Measurements from ENCODE around the gene MPIG6B.

DNA sequence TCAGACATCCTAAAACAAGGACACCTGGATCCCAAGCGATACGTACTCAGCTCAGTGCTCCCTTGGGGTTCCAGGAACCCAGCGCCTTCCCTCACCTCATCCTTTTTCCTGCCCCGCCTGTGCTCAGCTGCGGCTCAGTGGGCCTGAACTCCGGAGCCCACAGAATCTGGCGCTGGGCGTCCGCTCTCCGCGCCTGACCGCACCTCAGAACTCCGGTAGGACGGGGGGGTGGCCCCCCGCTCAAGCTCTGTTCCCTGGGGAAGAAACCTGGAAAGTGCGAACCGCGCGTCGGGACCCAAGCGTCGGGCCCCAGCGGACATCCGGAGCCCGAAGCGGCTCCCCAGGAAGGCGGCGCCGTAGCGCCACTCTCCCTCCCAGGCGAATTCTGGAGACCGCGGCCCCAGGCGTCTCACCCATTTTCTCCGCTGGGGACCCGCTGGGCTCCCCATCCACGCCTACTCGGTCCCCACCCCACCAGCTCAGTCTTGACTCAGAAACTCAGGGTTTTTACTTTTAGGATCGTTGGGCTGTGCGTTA is 42.0 kb upstream of the MPIG6B start:
- no peak for TF ChIP-seq CTCF (IDR thresholded peaks at IDR 0.05)
- no peak for TF ChIP-seq POLR2AphosphoS5 (IDR thresholded peaks at IDR 0.05)

All from breast epithelium (tissue), 3 donors.